ENCODE measurements around the gene ATXN7L1.

ATXN7L1 gene

DNA sequence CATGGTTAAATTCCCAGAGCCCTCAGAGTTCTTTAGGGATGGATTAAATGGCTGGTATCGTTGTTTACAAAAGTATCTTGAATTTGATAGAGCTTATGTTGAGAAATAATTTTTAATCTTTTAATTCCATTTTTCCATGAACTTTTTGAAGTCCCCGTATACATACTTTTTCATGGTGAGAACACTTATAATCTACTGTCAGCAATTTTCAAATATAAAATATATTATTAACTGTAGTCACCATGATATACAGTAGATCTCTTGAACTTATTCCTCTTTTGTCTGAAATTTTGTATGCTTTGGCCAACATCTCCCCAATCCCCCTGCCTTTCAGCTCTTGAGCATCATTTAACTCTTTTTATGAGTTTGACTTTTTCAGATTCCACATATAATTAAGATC, 304.5 kb downstream of the ATXN7L1 start:
- H3K27ac ChIP-seq (ENCODE audit: extremely low read depth, low read depth, low read length): no peak overlapping the region
- H3K4me1 ChIP-seq (ENCODE audit: control insufficient read depth, insufficient read depth, low read length): no peaks in the 10 kb centered on the region
- TF ChIP-seq ZNF266 (tag by site-specific recombination; IDR thresholded peaks at IDR 0.05; ENCODE audit: low read depth) (no peak), ZNF394 (tag by site-specific recombination; IDR thresholded peaks at IDR 0.05; ENCODE audit: borderline replicate concordance) (no peak), ZNF274 (IDR thresholded peaks at IDR 0.05; ENCODE audit: low read length) (no peak), ZNF274 (tag by site-specific recombination; IDR thresholded peaks at IDR 0.05; ENCODE audit: borderline replicate concordance) (no peak), ZFHX2 (tag by site-specific recombination; conservative IDR thresholded peaks at IDR 0.05) (no peak), ZNF155 (tag by site-specific recombination; IDR thresholded peaks at IDR 0.05) (no peak), SETDB1 (IDR thresholded peaks at IDR 0.05; ENCODE audit: insufficient read length, low read length) (no peak), ZNF777 (tag by site-specific recombination; IDR thresholded peaks at IDR 0.05; ENCODE audit: borderline replicate concordance) (no peak)
- TF ChIP-seq, protein P1, sequence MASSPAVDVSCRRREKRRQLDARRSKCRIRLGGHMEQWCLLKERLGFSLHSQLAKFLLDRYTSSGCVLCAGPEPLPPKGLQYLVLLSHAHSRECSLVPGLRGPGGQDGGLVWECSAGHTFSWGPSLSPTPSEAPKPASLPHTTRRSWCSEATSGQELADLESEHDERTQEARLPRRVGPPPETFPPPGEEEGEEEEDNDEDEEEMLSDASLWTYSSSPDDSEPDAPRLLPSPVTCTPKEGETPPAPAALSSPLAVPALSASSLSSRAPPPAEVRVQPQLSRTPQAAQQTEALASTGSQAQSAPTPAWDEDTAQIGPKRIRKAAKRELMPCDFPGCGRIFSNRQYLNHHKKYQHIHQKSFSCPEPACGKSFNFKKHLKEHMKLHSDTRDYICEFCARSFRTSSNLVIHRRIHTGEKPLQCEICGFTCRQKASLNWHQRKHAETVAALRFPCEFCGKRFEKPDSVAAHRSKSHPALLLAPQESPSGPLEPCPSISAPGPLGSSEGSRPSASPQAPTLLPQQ (tag by site-specific recombination; IDR thresholded peaks at IDR 0.05): no peak
- H3K4me3 ChIP-seq (ENCODE audit: low read depth, low read length): no peak overlapping the region
- no peaks in the 10 kb centered on the region for H3K9me3 ChIP-seq (ENCODE audit: control insufficient read depth, insufficient read depth, low read depth, low read length)
- POLR2A ChIA-PET: interaction anchor here (0.6 kb wide), 1 partner anchor 191 kb away, joined by 5 read pairs; no protein-coding TSS in a partner anchor
- CTCF ChIA-PET: interaction anchor here (1.0 kb wide), 1 partner anchor 18 kb away, joined by 3 read pairs; no protein-coding TSS in a partner anchor
- H3K36me3 ChIP-seq (ENCODE audit: control insufficient read depth in 2 of 2, insufficient read depth in 1 of 2, low read length in 2 of 2): peaks cover 12 to 16% of the 10 kb centered on the region in 2 experiments

DNA sequence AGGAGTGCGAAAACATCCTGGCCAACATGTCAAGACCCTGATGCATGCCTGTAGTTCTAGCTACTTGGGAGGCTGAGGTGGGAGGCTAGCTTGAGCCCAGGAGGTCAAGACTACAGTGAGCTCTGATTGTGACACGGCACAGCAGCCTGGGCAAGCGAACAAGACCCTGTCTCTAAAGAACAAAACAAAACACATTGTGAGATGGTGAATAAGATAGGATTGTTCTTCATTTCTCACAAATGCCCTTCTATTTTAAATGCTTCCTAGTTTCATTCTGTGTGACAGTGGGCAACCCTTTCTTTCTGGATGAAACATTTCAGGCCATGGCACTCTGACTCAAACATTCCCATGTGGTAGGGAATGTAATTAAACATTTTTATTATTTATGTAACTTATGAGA, 308.6 kb downstream of the ATXN7L1 start:
- POLR2A ChIA-PET: no interaction called here

More for the DNA sequence above, 308.6 kb downstream of the ATXN7L1 start:
- no peaks in the 10 kb centered on the region for H3K4me1 ChIP-seq (ENCODE audit: control insufficient read depth, insufficient read depth, low read length)
- H3K4me3 ChIP-seq (ENCODE audit: low read depth, low read length): no peak overlapping the region
- H3K36me3 ChIP-seq (ENCODE audit: control insufficient read depth in 2 of 2, insufficient read depth in 1 of 2, low read length in 2 of 2): peaks cover 45 to 48% of the 10 kb centered on the region in 2 experiments
- no peaks in the 10 kb centered on the region for H3K9me3 ChIP-seq (ENCODE audit: control insufficient read depth, insufficient read depth, low read depth, low read length)
- TF ChIP-seq BCL6B (tag by site-specific recombination; IDR thresholded peaks at IDR 0.05) (no peak), ZNF423 (tag by site-specific recombination; IDR thresholded peaks at IDR 0.05) (no peak), ZNF404 (tag by site-specific recombination; IDR thresholded peaks at IDR 0.05) (no peak), ZNF664 (tag by site-specific recombination; IDR thresholded peaks at IDR 0.05) (no peak), BCL11B (tag by site-specific recombination; IDR thresholded peaks at IDR 0.05; ENCODE audit: low read depth) (no peak), RBAK (tag by site-specific recombination; IDR thresholded peaks at IDR 0.05) (no peak), ZNF791 (tag by site-specific recombination; IDR thresholded peaks at IDR 0.05) (no peak), ZBTB7A (tag by site-specific recombination; IDR thresholded peaks at IDR 0.05; ENCODE audit: low read depth) (no peak), MZF1 (tag by site-specific recombination; IDR thresholded peaks at IDR 0.05; ENCODE audit: borderline replicate concordance) (no peak), KLF10 (tag by site-specific recombination; IDR thresholded peaks at IDR 0.05) (no peak), ZNF785 (tag by site-specific recombination; IDR thresholded peaks at IDR 0.05) (no peak)
- TF ChIP-seq, protein P2, sequence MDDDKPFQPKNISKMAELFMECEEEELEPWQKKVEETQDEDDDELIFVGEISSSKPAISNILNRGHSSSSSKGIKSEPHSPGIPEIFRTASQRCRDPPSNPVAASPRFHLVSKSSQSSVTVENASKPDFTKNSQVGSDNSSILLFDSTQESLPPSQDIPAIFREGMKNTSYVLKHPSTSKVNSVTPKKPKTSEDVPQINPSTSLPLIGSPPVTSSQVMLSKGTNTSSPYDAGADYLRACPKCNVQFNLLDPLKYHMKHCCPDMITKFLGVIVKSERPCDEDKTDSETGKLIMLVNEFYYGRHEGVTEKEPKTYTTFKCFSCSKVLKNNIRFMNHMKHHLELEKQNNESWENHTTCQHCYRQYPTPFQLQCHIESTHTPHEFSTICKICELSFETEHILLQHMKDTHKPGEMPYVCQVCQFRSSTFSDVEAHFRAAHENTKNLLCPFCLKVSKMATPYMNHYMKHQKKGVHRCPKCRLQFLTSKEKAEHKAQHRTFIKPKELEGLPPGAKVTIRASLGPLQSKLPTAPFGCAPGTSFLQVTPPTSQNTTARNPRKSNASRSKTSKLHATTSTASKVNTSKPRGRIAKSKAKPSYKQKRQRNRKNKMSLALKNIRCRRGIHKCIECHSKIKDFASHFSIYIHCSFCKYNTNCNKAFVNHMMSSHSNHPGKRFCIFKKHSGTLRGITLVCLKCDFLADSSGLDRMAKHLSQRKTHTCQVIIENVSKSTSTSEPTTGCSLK (tag by site-specific recombination; IDR thresholded peaks at IDR 0.05): no peak
- TF ChIP-seq, protein P3, sequence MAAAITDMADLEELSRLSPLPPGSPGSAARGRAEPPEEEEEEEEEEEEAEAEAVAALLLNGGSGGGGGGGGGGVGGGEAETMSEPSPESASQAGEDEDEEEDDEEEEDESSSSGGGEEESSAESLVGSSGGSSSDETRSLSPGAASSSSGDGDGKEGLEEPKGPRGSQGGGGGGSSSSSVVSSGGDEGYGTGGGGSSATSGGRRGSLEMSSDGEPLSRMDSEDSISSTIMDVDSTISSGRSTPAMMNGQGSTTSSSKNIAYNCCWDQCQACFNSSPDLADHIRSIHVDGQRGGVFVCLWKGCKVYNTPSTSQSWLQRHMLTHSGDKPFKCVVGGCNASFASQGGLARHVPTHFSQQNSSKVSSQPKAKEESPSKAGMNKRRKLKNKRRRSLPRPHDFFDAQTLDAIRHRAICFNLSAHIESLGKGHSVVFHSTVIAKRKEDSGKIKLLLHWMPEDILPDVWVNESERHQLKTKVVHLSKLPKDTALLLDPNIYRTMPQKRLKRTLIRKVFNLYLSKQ (tag by site-specific recombination; IDR thresholded peaks at IDR 0.05; ENCODE audit: borderline replicate concordance): no peak
- no peak overlapping the region for H3K27ac ChIP-seq (ENCODE audit: extremely low read depth, low read depth, low read length)
- CTCF ChIA-PET: interaction anchor here (0.7 kb wide), 1 partner anchor 13 kb away, joined by 3 read pairs; the partner anchor contains the start of gene EFCAB10

Measured in HEK293 (cell line).